K562 (cell line): Measurements from ENCODE around the gene YBEY. TPM values are rescaled to one million over a fixed set of nuclear protein-coding genes. Genes with fewer than 3 reads are reported as not detected.

Source experiments
- ARNT ChIP-seq, 2 experiments: fragments of 450-650 bp; IDR thresholded peaks; 2 replicates each; pipeline ENCODE4 v1.6.1; 2016; ENCODE audit warnings: mild to moderate bottlenecking in 1 of 2
- CHCHD3 ChIP-seq: fragments of 250-450 bp; sonication (Bioruptor Pico); IDR thresholded peaks from 2 replicates; pipeline ENCODE4 v2.1.2; 2022; ENCODE audit warnings: mild to moderate bottlenecking
- DIDO1 ChIP-seq: fragments of 450-650 bp; IDR thresholded peaks from 2 replicates; pipeline ENCODE4 v1.6.1; 2016; ENCODE audit warnings: low read depth, missing biosample characterization, missing genetic modification characterization
- DPF2 ChIP-seq: fragments of 450-650 bp; IDR thresholded peaks from 2 replicates; pipeline ENCODE4 v1.6.1; 2016
- EGR1 ChIP-seq: fragments of 450-650 bp; conservative IDR thresholded peaks from 2 replicates; pipeline ENCODE4 v1.6.1; 2017; ENCODE audit warnings: mild to moderate bottlenecking
- FOXA1 ChIP-seq: fragments of 450-650 bp; IDR thresholded peaks from 2 replicates; pipeline ENCODE4 v1.6.1; 2016; ENCODE audit warnings: mild to moderate bottlenecking, borderline replicate concordance
- HDGF ChIP-seq: fragments of 450-650 bp; IDR thresholded peaks from 2 replicates; pipeline ENCODE4 v1.6.1; 2016
- KAT8 ChIP-seq: fragments of 450-650 bp; IDR thresholded peaks from 2 replicates; pipeline ENCODE4 v1.6.1; 2016; ENCODE audit warnings: low read depth, mild to moderate bottlenecking
- NFE2 ChIP-seq: IDR thresholded peaks from 2 replicates; pipeline ENCODE4 v1.6.1; 2014; ENCODE audit warnings: antibody characterized with exemption, low read depth
- PURB ChIP-seq: sonication (generic); formaldehyde crosslinking; IDR thresholded peaks from 2 replicates; pipeline ENCODE4 v1.9.0; 2021; ENCODE audit warnings: low read depth, mild to moderate bottlenecking, missing genetic modification reagents
- RBM14 ChIP-seq: fragments of 200-400 bp; formaldehyde crosslinking; IDR thresholded peaks from 2 replicates; pipeline ENCODE4 v1.6.1; 2018; ENCODE audit warnings: low read depth, mild to moderate bottlenecking, low read length, moderate library complexity, borderline replicate concordance; ENCODE audit not compliant: insufficient read depth
- RBM15 ChIP-seq: fragments of 200-400 bp; formaldehyde crosslinking; IDR thresholded peaks from 2 replicates; pipeline ENCODE4 v1.6.1; 2018; ENCODE audit warnings: mild to moderate bottlenecking, low read length, moderate library complexity; ENCODE audit not compliant: insufficient read depth
- RFX7 ChIP-seq: fragments of 250-450 bp; sonication (Bioruptor Pico); IDR thresholded peaks from 2 replicates; pipeline ENCODE4 v1.5.1; 2021; ENCODE audit warnings: mild to moderate bottlenecking
- SIX5 ChIP-seq, 2 experiments: IDR thresholded peaks; 2 replicates each; pipeline ENCODE4 v1.6.1; 2011; ENCODE audit warnings: low read length in 2 of 2, borderline replicate concordance in 1 of 2, low read depth in 1 of 2, mild to moderate bottlenecking in 1 of 2, moderate library complexity in 1 of 2; ENCODE audit not compliant: insufficient read depth in 1 of 2
- SMAD1 ChIP-seq: fragments of 150-350 bp; IDR thresholded peaks from 2 replicates; pipeline ENCODE4 v1.6.1; 2014; ENCODE audit warnings: low read length, low read depth; ENCODE audit not compliant: partially characterized antibody
- ZFPM2 ChIP-seq: fragments of 250-450 bp; sonication (Bioruptor Pico); IDR thresholded peaks from 2 replicates; pipeline ENCODE4 v1.5.1; 2022; ENCODE audit warnings: mild to moderate bottlenecking
- ZNF445 ChIP-seq: fragments of 250-450 bp; sonication (Bioruptor Pico); IDR thresholded peaks from 2 replicates; pipeline ENCODE4 v1.4.0; 2020; ENCODE audit warnings: low read depth, mild to moderate bottlenecking, moderate library complexity
- ZNF780A ChIP-seq: fragments of 250-450 bp; sonication (Bioruptor Pico); IDR thresholded peaks from 2 replicates; pipeline ENCODE4 v1.5.0; 2021; ENCODE audit warnings: mild to moderate bottlenecking
- polyA plus RNA-seq, 8 experiments: library from polyadenylated mRNA; depleted of rRNA in 4 of 8; stranded (reverse) in 5 of 8; unstranded in 3 of 8; fragments of >200 nt; fragmentation: Nextera tagmentation in 2 of 8; fragmentation: Illumina TruSeq in 1 of 8; extraction: Ambion mirVana in 2 of 8; extraction: Trizol in 1 of 8; gene quantifications; 2 replicates each; pipeline versions ENCODE4 v1.2.1 to v1.2.3, GENCODE V29; 2011 to 2014; ENCODE audit warnings: inconsistent platforms in 1 of 8, missing spikeins in 1 of 8
- total RNA-seq, 7 experiments: library from RNA; depleted of rRNA in 6 of 7; stranded (reverse); fragments of >200 nt in 6 of 7; fragmentation: Illumina TruSeq in 2 of 7; extraction: Trizol in 2 of 7; gene quantifications; 2 replicates each; pipeline versions ENCODE4 v1.2.1 to v1.2.3, GENCODE V29; 2011 to 2021; ENCODE audit warnings: low replicate concordance in 1 of 7
- TF ChIP-seq, protein P1 (sequence below): fragments of 250-450 bp; sonication (Bioruptor Pico); IDR thresholded peaks from 2 replicates; pipeline ENCODE4 v1.5.0; 2021; ENCODE audit warnings: mild to moderate bottlenecking, borderline replicate concordance
- TF ChIP-seq, protein P2 (sequence below): sonication (generic); formaldehyde crosslinking; IDR thresholded peaks from 2 replicates; pipeline ENCODE4 v1.8.0; 2022; ENCODE audit warnings: mild to moderate bottlenecking, missing genetic modification reagents
- TF ChIP-seq, protein P3 (sequence below), 2 experiments: IDR thresholded peaks in 1 of 2; conservative IDR thresholded peaks in 1 of 2; 2 replicates each; pipeline ENCODE4 v1.6.1; 2016; ENCODE audit warnings: low read depth in 2 of 2, mild to moderate bottlenecking in 1 of 2, missing compliant biosample characterization in 1 of 2, missing genetic modification characterization in 1 of 2, moderate library complexity in 1 of 2

The YBEY gene
- total and polyA plus RNA-seq, 9 of the 15 experiments (the other 6 are each of a cell fraction or from before 2014, with no cell fraction given): 6.4 to 28.0 (median 12.4) TPM

DNA sequence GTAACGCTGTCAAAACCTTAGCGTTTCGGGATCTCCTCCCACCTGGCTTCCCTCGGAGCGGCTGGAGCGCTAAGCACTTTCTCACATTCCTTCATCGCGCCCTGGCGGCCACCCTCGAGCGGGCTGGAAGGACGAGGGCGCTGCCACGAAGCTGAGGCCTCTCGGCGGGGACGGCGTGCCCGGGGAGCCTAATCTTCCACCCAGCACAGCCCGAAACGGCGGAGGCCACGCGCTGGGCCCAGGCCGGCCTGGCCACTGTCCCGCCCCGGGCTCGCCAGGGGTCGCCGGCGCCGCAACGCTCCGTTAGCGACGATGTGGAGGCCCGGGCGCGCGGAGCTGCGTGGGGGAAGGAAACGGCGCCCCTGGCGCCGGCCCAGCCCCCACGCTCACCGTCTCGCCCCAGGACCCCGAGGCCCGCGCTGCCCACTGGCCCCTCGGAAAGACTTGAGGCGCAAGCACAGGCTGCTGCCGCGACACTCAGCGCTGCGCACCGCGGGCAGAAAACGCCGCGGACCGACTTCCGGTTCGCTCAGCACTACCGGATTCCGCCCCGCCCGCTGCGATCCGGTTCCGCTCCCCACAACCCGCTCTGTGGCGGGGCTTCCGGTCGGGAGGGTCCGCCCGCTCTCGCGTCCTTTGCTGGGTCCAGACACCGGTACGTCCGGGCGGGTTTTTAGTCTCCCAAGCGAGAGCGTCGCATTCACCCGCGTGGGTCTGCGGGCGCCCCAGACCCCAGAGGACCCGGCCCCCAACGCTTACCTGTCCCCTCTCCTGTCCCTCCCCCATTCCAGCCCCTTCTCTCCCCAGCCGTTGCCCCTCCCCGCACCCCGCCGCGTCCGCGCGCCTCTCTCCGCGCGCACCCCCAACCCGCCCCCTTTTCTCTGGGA lies at the start of gene YBEY (continued):
- TF ChIP-seq RBM14 (peak; percentile 81; the same call in 1 of the 2 replicates), FOXA1 (no peak), ZFPM2 (CRISPR knock-in tag) (peak; percentile 70; the same call in 1 of the 2 replicates), SIX5 (IDR thresholded peaks at IDR 0.05; ENCODE audit: borderline replicate concordance in 1 of 2, insufficient read depth in 1 of 2, low read depth in 1 of 2, low read length in 2 of 2) (peak; percentile 33 to 44; a peak in 2 of 4 replicates), DIDO1 (tag) (0 out of 2 replicates have a peak, but pooled peaks have one; percentile 60), CHCHD3 (CRISPR knock-in tag) (no peak), ZNF445 (CRISPR knock-in tag) (no peak), KAT8 (no peak), HDGF (no peak), PURB (CRISPR knock-in tag) (no peak), EGR1 (no peak), NFE2 (peak; percentile 52; the same call in 1 of the 2 replicates), SMAD1 (no peak), RFX7 (CRISPR knock-in tag) (no peak), DPF2 (0 out of 2 replicates have a peak, but pooled peaks have one; percentile 6), RBM15 (no peak; the same call in 1 of the 2 replicates), ZNF780A (CRISPR knock-in tag) (no peak), ARNT (IDR thresholded peaks at IDR 0.05) (no peak)
- TF ChIP-seq, protein P1, sequence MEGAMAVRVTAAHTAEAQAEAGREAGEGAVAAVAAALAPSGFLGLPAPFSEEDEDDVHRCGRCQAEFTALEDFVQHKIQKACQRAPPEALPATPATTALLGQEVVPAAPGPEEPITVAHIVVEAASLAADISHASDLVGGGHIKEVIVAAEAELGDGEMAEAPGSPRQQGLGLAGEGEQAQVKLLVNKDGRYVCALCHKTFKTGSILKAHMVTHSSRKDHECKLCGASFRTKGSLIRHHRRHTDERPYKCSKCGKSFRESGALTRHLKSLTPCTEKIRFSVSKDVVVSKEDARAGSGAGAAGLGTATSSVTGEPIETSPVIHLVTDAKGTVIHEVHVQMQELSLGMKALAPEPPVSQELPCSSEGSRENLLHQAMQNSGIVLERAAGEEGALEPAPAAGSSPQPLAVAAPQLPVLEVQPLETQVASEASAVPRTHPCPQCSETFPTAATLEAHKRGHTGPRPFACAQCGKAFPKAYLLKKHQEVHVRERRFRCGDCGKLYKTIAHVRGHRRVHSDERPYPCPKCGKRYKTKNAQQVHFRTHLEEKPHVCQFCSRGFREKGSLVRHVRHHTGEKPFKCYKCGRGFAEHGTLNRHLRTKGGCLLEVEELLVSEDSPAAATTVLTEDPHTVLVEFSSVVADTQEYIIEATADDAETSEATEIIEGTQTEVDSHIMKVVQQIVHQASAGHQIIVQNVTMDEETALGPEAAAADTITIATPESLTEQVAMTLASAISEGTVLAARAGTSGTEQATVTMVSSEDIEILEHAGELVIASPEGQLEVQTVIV (CRISPR knock-in tag): no peak
- TF ChIP-seq, protein P2, sequence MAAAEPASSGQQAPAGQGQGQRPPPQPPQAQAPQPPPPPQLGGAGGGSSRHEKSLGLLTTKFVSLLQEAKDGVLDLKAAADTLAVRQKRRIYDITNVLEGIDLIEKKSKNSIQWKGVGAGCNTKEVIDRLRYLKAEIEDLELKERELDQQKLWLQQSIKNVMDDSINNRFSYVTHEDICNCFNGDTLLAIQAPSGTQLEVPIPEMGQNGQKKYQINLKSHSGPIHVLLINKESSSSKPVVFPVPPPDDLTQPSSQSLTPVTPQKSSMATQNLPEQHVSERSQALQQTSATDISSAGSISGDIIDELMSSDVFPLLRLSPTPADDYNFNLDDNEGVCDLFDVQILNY: peak; percentile 53; the same call in 1 of the 2 replicates
- TF ChIP-seq, protein P3, sequence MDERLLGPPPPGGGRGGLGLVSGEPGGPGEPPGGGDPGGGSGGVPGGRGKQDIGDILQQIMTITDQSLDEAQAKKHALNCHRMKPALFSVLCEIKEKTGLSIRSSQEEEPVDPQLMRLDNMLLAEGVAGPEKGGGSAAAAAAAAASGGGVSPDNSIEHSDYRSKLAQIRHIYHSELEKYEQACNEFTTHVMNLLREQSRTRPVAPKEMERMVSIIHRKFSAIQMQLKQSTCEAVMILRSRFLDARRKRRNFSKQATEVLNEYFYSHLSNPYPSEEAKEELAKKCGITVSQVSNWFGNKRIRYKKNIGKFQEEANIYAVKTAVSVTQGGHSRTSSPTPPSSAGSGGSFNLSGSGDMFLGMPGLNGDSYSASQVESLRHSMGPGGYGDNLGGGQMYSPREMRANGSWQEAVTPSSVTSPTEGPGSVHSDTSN (CRISPR knock-in tag; IDR thresholded peaks at IDR 0.05; ENCODE audit: low read depth): no peak
- TF ChIP-seq, protein P3 (tag; conservative IDR thresholded peaks at IDR 0.05; ENCODE audit: low read depth): no peak
